Keratinocyte (primary cell): ENCODE data around the gene AKIP1. TPM values are rescaled to one million over a fixed set of nuclear protein-coding genes. Genes with fewer than 3 reads are reported as not detected.

Experiments
- DNase-seq: peaks from one replicate; pipeline ENCODE4 v3.0.0-alpha.2; 2011; ENCODE audit warnings: low read depth, missing footprints, low spot score
- FAIRE-seq: peaks from 2 replicates; lab custom pipeline; 2011; peaks lifted over from hg19 to GRCh38; lab: Jason Lieb, UNC
- H2AFZ ChIP-seq: 2 replicates; pipeline ENCODE4 v1.6.0; 2012; ENCODE audit warnings: low read length, control low read depth, inconsistent platforms; ENCODE audit not compliant: control insufficient read depth
- H3K27ac ChIP-seq: 2 replicates; pipeline ENCODE4 v1.5.1; 2011; ENCODE audit warnings: low read length; ENCODE audit not compliant: control insufficient read depth, insufficient read depth
- H3K27me3 ChIP-seq: 3 replicates; pipeline ENCODE4 v1.6.0; 2011; ENCODE audit warnings: low read length; ENCODE audit not compliant: control insufficient read depth, insufficient read depth; ENCODE audit errors: extremely low read depth
- H3K36me3 ChIP-seq, 2 experiments: 2 replicates in 1 of 2; 3 replicates in 1 of 2; pipeline ENCODE4 v1.5.1; 2011; ENCODE audit warnings: low read length in 2 of 2, mild to moderate bottlenecking in 1 of 2; ENCODE audit not compliant: control insufficient read depth in 2 of 2, insufficient read depth in 2 of 2; ENCODE audit errors: extremely low read depth in 1 of 2
- H3K4me1 ChIP-seq: 3 replicates; pipeline ENCODE4 v1.5.1; 2011; ENCODE audit warnings: low read length; ENCODE audit not compliant: control insufficient read depth, insufficient read depth; ENCODE audit errors: extremely low read depth
- H3K4me2 ChIP-seq: 3 replicates; pipeline ENCODE4 v1.6.0; 2011; ENCODE audit warnings: low read depth, low read length; ENCODE audit not compliant: control insufficient read depth, insufficient read depth; ENCODE audit errors: extremely low read depth
- H3K4me3 ChIP-seq, 3 experiments: fragments of 200-600 bp in 1 of 3; sonication (generic) in 1 of 3; 2 replicates in 2 of 3; 3 replicates in 1 of 3; pipeline ENCODE4 v1.5.1; 2011 to 2016; ENCODE audit warnings: low read length in 3 of 3, mild to moderate bottlenecking in 3 of 3, control low read depth in 2 of 3, inconsistent platforms in 1 of 3, low read depth in 1 of 3, mixed read lengths in 1 of 3, mixed run types in 1 of 3, moderate library complexity in 1 of 3; ENCODE audit not compliant: control insufficient read depth in 2 of 3, insufficient read depth in 2 of 3; ENCODE audit errors: extremely low read depth in 1 of 3
- H3K79me2 ChIP-seq: 2 replicates; pipeline ENCODE4 v1.6.0; 2012; ENCODE audit warnings: low read length; ENCODE audit not compliant: control insufficient read depth, insufficient read depth
- H3K9ac ChIP-seq: 3 replicates; pipeline ENCODE4 v1.6.0; 2011; ENCODE audit warnings: low read length; ENCODE audit not compliant: control insufficient read depth, insufficient read depth; ENCODE audit errors: extremely low read depth
- H3K9me1 ChIP-seq: 3 replicates; pipeline ENCODE4 v1.6.0; 2011; ENCODE audit warnings: low read length; ENCODE audit not compliant: control insufficient read depth, insufficient read depth; ENCODE audit errors: extremely low read depth
- H3K9me3 ChIP-seq: 2 replicates; pipeline ENCODE4 v1.5.1; 2012; ENCODE audit warnings: low read depth, low read length; ENCODE audit not compliant: control insufficient read depth
- H4K20me1 ChIP-seq: 3 replicates; pipeline ENCODE4 v1.6.0; 2011; ENCODE audit warnings: low read length; ENCODE audit not compliant: control insufficient read depth, insufficient read depth; ENCODE audit errors: extremely low read depth
- CTCF ChIP-seq, 3 experiments: IDR thresholded peaks in 1 of 3; conservative IDR thresholded peaks in 1 of 3; optimal IDR thresholded peaks in 1 of 3; 2 replicates in 2 of 3; 3 replicates in 1 of 3; pipeline versions ENCODE3 to v1.5.1; 2011; ENCODE audit warnings: low read length in 3 of 3, mild to moderate bottlenecking in 3 of 3, moderate library complexity in 2 of 3, control low read depth in 1 of 3, inconsistent platforms in 1 of 3; ENCODE audit not compliant: insufficient read depth in 2 of 3; ENCODE audit errors: extremely low read depth in 1 of 3
- EZH2 ChIP-seq: IDR thresholded peaks from one replicate; pipeline ENCODE4 v1.6.1; 2012; ENCODE audit warnings: inconsistent platforms, mild to moderate bottlenecking, low read length, moderate library complexity
- dilution Hi-C: fragments of 300-500 bp; cut with MboI; formaldehyde crosslinking; loops from one replicate; pipeline ENCODE4 v1.7.0; 2020; ENCODE audit warnings: low sequenced_read_pairs; ENCODE audit not compliant: extremely low pct_ligation_motif_present
- polyA plus RNA-seq, 5 experiments: library from polyadenylated mRNA; depleted of rRNA in 3 of 5; stranded (reverse) in 3 of 5; stranded (forward) in 1 of 5; unstranded in 1 of 5; fragments of >200 nt; gene quantifications; 1 replicate in 1 of 5; 2 replicates in 3 of 5; 3 replicates in 1 of 5; pipeline versions ENCODE4 v1.2.1 to v1.2.3, GENCODE V29; 2011 to 2012; ENCODE audit warnings: missing spikeins in 2 of 5, low read depth in 1 of 5, low replicate concordance in 1 of 5

The AKIP1 gene
- polyA plus RNA-seq, 1 donor (not counting 4 experiments of a cell fraction or from before 2014, with no cell fraction given) = 46.4 TPM

GRCh38 chr11:8941341-8942103, 30.5 kb downstream of the AKIP1 start:
- Histone ChIP-seq H3K27me3 (no peaks in the 10 kb centered on the region), H3K9me3 (no peaks in the 10 kb centered on the region), H3K4me3 (no peak overlapping the region), H4K20me1 (no peaks in the 10 kb centered on the region), H3K4me2 (no peak overlapping the region), H3K9ac (no peak overlapping the region), H3K9me1 (no peaks in the 10 kb centered on the region), H2AFZ (no peak overlapping the region), H3K27ac (no peak overlapping the region), H3K79me2 (no peaks in the 10 kb centered on the region), H3K36me3 (no peaks in the 10 kb centered on the region), H3K4me1 (no peaks in the 10 kb centered on the region)
- no peak for FAIRE-seq
- no peak for TF ChIP-seq EZH2
- TF ChIP-seq CTCF (optimal IDR thresholded peaks at IDR 0.05 in 1 of 3, IDR thresholded peaks at IDR 0.05 in 1 of 3, conservative IDR thresholded peaks at IDR 0.05 in 1 of 3; ENCODE audit: extremely low read depth in 1 of 3, insufficient read depth in 2 of 3, low read length in 3 of 3) = no peak
- dilution Hi-C loops = no loop called here
- DNase-seq = no peak

- no peaks in the 10 kb centered on the region for H3K27me3 ChIP-seq
- TF ChIP-seq CTCF (optimal IDR thresholded peaks at IDR 0.05 in 1 of 3, IDR thresholded peaks at IDR 0.05 in 1 of 3, conservative IDR thresholded peaks at IDR 0.05 in 1 of 3; ENCODE audit: extremely low read depth in 1 of 3, insufficient read depth in 2 of 3, low read length in 3 of 3) (no peak), EZH2 (no peak)
- dilution Hi-C loops = no loop called here
- FAIRE-seq = no peak
- DNase-seq = no peak
- H3K27ac ChIP-seq = no peak within 1 kb of the TSS
- peaks cover 0 to 2% of the 10 kb centered on the region in 2 experiments for H3K36me3 ChIP-seq
- no peak within 1 kb of the TSS for H2AFZ ChIP-seq
- H3K79me2 ChIP-seq = no peaks in the 10 kb centered on the region
- no peaks in the 10 kb centered on the region for H3K9me3 ChIP-seq
- H4K20me1 ChIP-seq = no peaks in the 10 kb centered on the region
- no peak within 1 kb of the TSS for H3K4me2 ChIP-seq
- H3K4me1 ChIP-seq = no peaks in the 10 kb centered on the region
- H3K9ac ChIP-seq = no peak within 1 kb of the TSS
- no peaks in the 10 kb centered on the region for H3K9me1 ChIP-seq
- H3K4me3 ChIP-seq = no peak within 1 kb of the TSS
Measured at GRCh38 chr11:8942518-8943066, 31.6 kb downstream of the AKIP1 start, which contains the start of gene ASCL3. TSS of gene ASCL3 (minus strand) at chr11:8943016. CDS start at chr11:8938161, 4,855 bp downstream.
